Measurements from ENCODE around the gene DYNLL2.

DNA sequence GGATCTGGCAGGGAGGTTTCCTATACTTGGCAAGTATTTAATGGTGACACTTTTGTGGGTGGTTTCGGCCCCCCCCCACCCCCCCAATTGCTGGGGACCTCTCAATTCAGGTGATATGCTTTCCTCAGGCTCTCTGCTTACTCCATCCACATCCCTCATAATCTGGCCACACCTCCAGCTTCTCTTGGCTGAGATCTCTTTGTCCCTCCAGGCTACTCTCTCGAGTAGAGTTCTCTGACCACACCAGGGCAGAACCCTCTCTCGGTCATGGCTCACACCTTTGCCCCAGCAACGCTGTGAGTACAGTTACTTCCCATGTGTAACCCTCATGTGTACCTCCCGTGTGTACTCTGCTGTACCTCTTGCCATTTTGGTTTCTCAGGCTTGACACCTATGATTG, 42.1 kb upstream of the DYNLL2 start:
- TF ChIP-seq EZH2 (IDR thresholded peaks at IDR 0.05; ENCODE audit: insufficient read depth, low read length): no peak
- TF ChIP-seq, protein P1, sequence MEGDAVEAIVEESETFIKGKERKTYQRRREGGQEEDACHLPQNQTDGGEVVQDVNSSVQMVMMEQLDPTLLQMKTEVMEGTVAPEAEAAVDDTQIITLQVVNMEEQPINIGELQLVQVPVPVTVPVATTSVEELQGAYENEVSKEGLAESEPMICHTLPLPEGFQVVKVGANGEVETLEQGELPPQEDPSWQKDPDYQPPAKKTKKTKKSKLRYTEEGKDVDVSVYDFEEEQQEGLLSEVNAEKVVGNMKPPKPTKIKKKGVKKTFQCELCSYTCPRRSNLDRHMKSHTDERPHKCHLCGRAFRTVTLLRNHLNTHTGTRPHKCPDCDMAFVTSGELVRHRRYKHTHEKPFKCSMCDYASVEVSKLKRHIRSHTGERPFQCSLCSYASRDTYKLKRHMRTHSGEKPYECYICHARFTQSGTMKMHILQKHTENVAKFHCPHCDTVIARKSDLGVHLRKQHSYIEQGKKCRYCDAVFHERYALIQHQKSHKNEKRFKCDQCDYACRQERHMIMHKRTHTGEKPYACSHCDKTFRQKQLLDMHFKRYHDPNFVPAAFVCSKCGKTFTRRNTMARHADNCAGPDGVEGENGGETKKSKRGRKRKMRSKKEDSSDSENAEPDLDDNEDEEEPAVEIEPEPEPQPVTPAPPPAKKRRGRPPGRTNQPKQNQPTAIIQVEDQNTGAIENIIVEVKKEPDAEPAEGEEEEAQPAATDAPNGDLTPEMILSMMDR (IDR thresholded peaks at IDR 0.05; ENCODE audit: insufficient read depth, low read depth, low read length): no peak

Data from astrocyte (in vitro differentiated cells and primary cell).